WERI-Rb-1 (cell line): ENCODE results near the gene NBAS.

Source experiments
- DNase-seq: peaks from one replicate; pipeline ENCODE4 v3.0.0-alpha.2; 2020
- H3K27ac ChIP-seq: fragments of 250-450 bp; sonication (Bioruptor Pico); 2 replicates; pipeline ENCODE4 v1.5.1; 2020; ENCODE audit warnings: mild to moderate bottlenecking, moderate library complexity
- H3K27me3 ChIP-seq: fragments of 250-450 bp; sonication (Bioruptor Pico); 2 replicates; pipeline ENCODE4 v1.5.1; 2021; ENCODE audit warnings: mild to moderate bottlenecking, low read depth, moderate library complexity; ENCODE audit not compliant: insufficient read depth, severe bottlenecking
- H3K36me3 ChIP-seq: fragments of 250-450 bp; sonication (Bioruptor Pico); 2 replicates; pipeline ENCODE4 v1.5.1; 2020; ENCODE audit warnings: mild to moderate bottlenecking, moderate library complexity
- H3K4me3 ChIP-seq: 2 replicates; pipeline ENCODE4 v1.5.1; 2011; ENCODE audit warnings: low read depth, mild to moderate bottlenecking, control low read depth, low read length
- H3K9me3 ChIP-seq: fragments of 250-450 bp; sonication (Bioruptor Pico); 2 replicates; pipeline ENCODE4 v1.5.1; 2021; ENCODE audit warnings: mild to moderate bottlenecking, moderate library complexity; ENCODE audit not compliant: severe bottlenecking
- CTCF ChIP-seq: IDR thresholded peaks from 2 replicates; pipeline ENCODE4 v1.5.1; 2011; ENCODE audit warnings: low read depth, mild to moderate bottlenecking, control low read depth, inconsistent platforms, low read length

The NBAS gene

DNA sequence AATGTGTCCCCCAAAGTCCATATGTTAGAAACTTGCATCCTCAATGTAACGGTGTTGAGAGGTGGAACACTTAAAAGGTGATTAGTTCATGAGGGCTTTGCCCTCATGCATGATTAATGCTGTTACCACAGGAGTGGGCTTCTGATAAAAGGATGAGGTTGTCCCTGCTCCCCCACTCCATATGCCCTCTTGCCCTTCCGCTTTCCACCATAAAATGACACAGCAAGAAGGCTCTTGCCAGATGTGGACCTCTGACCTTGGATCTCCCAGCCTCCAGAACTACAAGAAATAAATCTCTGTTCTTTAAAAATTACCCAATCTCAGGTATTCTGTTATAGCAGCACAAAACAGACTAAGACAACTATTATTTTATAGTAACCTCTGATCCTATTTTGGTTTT, 412.1 kb downstream of the NBAS start:
- no peaks in the 10 kb centered on the region for H3K9me3 ChIP-seq
- H3K27me3 ChIP-seq: no peaks in the 10 kb centered on the region
- no peak for DNase-seq
- TF ChIP-seq CTCF: no peak
- H3K4me3 ChIP-seq: no peak overlapping the region
- H3K36me3 ChIP-seq: no peaks in the 10 kb centered on the region
- H3K27ac ChIP-seq: no peak overlapping the region

DNA sequence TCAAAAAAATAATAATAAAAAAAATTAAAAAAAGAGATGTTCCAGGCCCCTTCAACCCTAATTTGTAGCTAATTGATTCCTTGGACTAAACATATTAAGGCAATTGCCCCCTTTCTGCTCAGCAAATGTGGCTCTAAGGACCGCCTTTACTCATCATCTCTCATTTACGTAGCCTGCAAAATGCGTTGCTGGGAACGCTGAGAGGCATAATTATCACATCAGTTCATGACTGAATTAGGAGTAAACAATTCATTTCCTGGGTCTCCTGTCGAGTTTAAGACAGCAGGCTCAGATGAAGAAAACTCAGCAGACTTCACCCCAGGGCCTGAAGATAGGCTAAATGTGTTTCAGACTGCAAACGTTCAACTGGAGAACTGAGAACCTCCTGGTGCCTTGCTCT, 413.5 kb downstream of the NBAS start:
- no peaks in the 10 kb centered on the region for H3K9me3 ChIP-seq
- no peak for TF ChIP-seq CTCF
- H3K4me3 ChIP-seq: no peak overlapping the region
- no peaks in the 10 kb centered on the region for H3K27me3 ChIP-seq
- H3K27ac ChIP-seq: no peak overlapping the region
- no peaks in the 10 kb centered on the region for H3K36me3 ChIP-seq
- DNase-seq: no peak

DNA sequence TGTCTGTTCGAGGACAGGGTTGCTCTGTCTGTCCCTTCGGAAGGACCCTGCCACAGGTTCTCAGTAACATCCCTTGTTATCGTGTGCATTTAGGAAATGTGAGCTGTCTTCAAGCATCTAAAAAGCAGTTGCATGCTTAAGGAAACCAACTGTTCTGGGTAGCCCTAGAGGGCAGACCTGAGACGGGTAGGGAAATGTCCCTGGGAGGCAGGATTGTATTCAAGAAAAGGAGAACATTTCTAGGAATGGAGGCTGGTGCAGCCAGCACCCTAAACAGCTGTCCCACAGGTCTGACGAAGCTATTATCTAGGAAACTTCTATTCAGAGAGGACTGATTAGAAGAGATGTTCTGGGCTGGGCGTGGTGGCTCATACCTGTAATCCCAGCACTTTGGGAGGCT, 414.2 kb downstream of the NBAS start:
- TF ChIP-seq CTCF: no peak
- DNase-seq: no peak

DNA sequence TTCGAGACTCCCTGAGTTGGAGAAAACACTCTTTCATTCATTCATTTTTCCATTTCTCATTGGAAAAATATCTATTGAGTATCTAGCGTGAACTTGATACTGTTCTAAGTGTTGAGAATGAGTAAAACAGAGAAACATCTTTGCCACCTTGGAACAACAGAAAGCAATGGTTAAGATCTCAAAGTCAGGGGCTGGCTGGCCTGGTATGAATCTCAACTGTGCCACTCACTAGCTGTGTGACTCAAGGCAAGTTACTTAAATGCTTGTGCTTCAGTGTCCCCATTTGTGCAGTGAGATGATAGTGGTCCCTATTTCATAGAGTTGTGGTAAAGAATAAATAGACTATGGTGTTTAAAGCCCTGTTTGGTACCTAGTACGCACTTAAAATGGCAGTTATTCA, 415.2 kb downstream of the NBAS start:
- Histone ChIP-seq H3K9me3 (no peaks in the 10 kb centered on the region), H3K36me3 (no peaks in the 10 kb centered on the region), H3K27me3 (no peaks in the 10 kb centered on the region), H3K4me3 (no peak overlapping the region), H3K27ac (no peak overlapping the region)
- DNase-seq: no peak
- no peak for TF ChIP-seq CTCF

More for the DNA sequence above, 414.2 kb downstream of the NBAS start:
- Histone ChIP-seq H3K9me3 (no peaks in the 10 kb centered on the region), H3K4me3 (no peak overlapping the region), H3K36me3 (no peaks in the 10 kb centered on the region), H3K27ac (no peak overlapping the region), H3K27me3 (no peaks in the 10 kb centered on the region)

DNA sequence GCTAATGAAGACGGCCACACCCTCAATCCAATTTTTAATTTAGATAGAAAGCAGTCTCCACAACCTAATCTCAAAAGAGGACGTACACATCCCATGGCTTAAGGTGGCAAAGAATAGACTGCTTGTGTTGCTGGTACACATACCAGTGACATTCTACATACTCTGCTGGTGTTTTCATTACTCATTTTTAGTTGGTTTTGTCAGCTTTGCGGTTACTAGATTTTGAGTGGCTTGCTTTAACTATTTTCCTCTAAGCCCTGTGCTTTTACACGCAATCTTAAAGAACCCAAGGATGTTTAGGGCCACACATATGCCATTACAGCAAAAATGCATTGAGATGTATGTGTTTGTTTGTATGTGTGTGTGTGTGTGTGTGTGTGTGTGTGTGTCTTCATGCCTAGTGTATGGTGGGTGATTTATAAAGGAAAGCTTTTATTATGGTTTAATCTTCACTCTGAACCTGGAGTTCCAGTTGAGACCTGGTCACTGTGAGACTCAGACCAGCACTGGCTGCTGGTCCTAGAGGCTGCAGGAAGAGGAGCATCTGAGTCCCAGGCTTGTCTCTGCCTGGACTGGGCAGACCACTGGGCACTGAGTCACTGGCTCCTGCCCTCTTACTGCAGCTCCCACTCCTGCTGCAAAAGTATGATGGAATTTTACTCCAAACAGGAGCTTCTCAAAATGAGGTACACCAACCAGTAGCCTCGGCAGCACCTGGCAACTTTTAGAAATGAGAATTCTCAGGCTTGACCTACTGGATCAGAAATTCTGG, 415.9 kb downstream of the NBAS start:
- TF ChIP-seq CTCF: no peak
- no peaks in the 10 kb centered on the region for H3K9me3 ChIP-seq
- DNase-seq: no peak

More for the DNA sequence above, 415.9 kb downstream of the NBAS start:
- no peaks in the 10 kb centered on the region for H3K36me3 ChIP-seq
- no peaks in the 10 kb centered on the region for H3K27me3 ChIP-seq
- no peak overlapping the region for H3K4me3 ChIP-seq
- no peak overlapping the region for H3K27ac ChIP-seq
